ENCODE data around the gene TIE1.

The TIE1 gene

DNA sequence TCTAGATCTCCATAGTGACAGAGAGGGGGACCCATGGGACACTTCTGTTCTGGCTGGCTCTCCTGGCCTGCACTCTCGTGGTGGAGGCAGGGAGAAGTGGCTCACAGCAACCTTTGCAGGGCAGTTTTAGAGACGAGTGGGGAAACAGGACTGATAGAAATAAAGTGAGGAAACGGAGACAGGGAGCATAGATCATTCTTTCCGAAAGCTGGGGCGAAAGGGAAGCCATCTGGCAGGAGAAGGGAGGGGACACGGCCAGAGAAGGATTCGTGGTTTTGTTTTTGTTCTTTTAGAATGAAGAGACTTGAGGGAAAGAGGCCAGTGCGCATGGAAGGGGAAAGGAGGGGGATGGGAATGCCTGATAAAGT, 3.5 kb downstream of the TIE1 start:
- no peak for DNase-seq (ENCODE audit: low read depth in 1 of 2, low spot score in 1 of 2)
- in situ Hi-C loops (cut with HindIII; ENCODE audit: low pct_unique_long_range_greater_than_20kb, low sequenced_read_pairs) = no loop called here
- TF ChIP-seq JUND (IDR thresholded peaks at IDR 0.05; ENCODE audit: low read depth) = no peak

DNA sequence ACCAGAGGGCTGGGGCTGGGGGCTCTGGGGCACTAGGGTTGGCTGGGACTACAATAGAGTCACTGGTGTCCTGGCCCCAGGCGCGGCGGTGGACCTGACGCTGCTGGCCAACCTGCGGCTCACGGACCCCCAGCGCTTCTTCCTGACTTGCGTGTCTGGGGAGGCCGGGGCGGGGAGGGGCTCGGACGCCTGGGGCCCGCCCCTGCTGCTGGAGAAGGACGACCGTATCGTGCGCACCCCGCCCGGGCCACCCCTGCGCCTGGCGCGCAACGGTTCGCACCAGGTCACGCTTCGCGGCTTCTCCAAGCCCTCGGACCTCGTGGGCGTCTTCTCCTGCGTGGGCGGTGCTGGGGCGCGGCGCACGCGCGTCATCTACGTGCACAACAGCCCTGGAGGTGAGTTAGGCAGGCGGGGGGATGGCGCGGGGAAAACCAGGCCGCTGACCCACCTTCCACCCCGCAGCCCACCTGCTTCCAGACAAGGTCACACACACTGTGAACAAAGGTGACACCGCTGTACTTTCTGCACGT, 4.1 kb downstream of the TIE1 start:
- in situ Hi-C loops (cut with HindIII; ENCODE audit: low pct_unique_long_range_greater_than_20kb, low sequenced_read_pairs) = no loop called here
- no peak for DNase-seq (ENCODE audit: low read depth in 1 of 2, low spot score in 1 of 2)
- TF ChIP-seq JUND (IDR thresholded peaks at IDR 0.05; ENCODE audit: low read depth) = no peak

DNA sequence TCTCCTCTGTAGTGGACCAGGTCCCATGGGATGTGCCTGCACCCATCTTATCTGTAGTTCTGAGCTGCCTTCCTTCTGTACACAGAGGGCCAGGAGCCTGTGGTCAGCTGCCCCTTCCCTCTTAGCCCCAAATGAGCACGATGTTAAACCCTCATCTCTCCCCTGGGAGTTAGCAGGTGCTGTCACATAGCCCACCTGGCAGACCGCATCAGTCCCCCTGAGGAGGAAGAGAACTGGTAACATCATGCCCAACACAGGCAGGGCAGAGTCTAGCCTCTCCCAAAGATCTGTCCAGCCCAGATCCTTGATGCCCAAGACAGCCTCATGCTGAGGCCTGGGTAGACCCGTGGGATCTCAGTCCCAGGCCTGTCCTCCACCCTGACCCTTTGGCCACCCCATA, 4.7 kb downstream of the TIE1 start:
- no peak for TF ChIP-seq JUND (IDR thresholded peaks at IDR 0.05; ENCODE audit: low read depth)
- DNase-seq (ENCODE audit: low read depth in 1 of 2, low spot score in 1 of 2) = no peak
- in situ Hi-C loops (cut with HindIII; ENCODE audit: low pct_unique_long_range_greater_than_20kb, low sequenced_read_pairs) = no loop called here

DNA sequence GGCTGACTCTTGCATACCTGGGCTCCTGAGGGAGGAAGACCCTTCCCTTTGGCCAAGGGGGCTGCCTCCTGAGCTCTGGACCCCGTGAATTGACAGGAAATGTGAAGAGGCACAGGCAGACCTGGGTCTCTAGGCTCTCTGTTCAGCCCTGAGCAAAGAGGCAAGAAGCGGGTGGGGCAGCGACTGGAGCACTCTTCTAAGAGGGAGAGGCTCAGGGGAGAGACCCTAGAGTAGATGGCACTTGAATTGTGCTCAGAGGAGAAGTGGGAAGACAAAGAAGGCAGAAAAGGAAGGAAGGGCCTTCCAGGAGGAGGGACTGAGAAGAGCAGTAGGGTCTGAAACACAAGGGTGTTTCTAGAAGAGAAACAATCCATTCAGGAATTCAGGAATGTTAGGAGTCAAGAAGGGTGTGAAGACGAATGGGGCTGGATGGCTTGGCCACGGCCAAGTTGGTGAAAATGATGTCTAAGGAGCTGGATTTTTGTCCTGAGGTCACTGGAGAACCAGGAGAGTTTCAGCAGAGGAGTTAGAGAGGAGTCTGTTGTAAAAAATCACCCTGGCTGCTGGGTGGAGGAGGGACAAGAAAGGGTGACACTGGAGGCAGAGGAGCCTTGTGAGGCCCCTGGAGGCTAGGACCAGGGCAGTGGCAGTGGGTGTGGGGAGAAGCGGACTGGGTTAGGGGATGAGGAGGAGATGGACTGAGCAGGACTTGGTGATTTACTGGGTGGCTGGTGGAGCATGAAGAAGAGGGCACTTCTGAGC, 5.3 kb downstream of the TIE1 start:
- TF ChIP-seq JUND (IDR thresholded peaks at IDR 0.05; ENCODE audit: low read depth) = no peak
- in situ Hi-C loops (cut with HindIII; ENCODE audit: low pct_unique_long_range_greater_than_20kb, low sequenced_read_pairs) = no loop called here
- no peak for DNase-seq (ENCODE audit: low read depth in 1 of 2, low spot score in 1 of 2)

DNA sequence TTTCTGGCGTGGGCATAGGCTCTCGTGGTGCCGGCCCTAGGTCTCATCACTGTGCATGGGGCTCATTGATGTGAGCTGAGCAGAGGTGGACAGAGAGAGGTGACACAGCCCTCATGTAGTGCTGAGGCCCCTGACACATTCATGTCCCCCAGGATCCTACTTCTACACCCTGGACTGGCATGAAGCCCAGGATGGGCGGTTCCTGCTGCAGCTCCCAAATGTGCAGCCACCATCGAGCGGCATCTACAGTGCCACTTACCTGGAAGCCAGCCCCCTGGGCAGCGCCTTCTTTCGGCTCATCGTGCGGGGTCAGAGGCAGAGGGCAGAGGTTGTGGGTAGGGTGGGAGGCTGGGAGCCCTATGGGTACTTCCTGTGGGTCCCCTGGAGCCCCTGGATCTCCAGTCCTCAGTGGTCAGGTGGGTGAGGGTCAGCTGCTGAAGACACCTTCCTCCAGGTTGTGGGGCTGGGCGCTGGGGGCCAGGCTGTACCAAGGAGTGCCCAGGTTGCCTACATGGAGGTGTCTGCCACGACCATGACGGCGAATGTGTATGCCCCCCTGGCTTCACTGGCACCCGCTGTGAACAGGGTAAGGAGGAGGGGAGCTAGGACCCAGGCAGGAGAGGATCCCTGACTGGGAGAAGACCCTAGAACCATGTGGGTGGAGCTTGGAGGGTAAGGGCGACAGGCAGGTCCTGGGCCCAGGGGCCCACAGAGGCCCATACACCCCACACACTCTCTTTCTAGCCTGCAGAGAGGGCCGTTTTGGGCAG, 6.1 kb downstream of the TIE1 start:
- in situ Hi-C loops (cut with HindIII; ENCODE audit: low pct_unique_long_range_greater_than_20kb, low sequenced_read_pairs) = no loop called here
- DNase-seq (ENCODE audit: low read depth in 1 of 2, low spot score in 1 of 2) = no peak
- TF ChIP-seq JUND (IDR thresholded peaks at IDR 0.05; ENCODE audit: low read depth) = no peak

DNA sequence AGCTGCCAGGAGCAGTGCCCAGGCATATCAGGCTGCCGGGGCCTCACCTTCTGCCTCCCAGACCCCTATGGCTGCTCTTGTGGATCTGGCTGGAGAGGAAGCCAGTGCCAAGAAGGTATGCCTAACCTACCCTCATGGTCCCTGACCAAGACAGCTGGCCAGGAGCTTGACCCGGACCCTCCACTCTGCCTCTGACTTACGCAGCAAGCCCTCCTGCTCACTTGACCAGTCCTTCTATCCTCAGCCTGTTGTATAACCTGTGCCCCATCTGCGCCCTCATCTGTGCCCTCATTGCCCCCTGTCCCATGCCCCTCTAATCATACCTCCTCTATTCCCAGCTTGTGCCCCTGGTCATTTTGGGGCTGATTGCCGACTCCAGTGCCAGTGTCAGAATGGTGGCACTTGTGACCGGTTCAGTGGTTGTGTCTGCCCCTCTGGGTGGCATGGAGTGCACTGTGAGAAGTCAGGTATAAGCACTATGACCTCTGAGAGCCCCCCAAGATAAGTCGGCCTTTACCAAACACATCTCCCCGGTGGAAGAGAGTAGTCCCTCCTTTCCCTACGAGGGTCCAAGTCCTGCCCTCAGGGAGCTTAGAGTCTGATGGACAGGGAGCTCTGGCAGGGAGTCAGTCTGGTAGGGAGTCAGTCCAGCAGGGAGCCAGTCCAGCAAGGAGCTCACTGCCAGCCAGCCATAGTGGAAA, 6.8 kb downstream of the TIE1 start:
- no peak for DNase-seq (ENCODE audit: low read depth in 1 of 2, low spot score in 1 of 2)
- in situ Hi-C loops (cut with HindIII; ENCODE audit: low pct_unique_long_range_greater_than_20kb, low sequenced_read_pairs) = no loop called here
- TF ChIP-seq JUND (IDR thresholded peaks at IDR 0.05; ENCODE audit: low read depth) = no peak

DNA sequence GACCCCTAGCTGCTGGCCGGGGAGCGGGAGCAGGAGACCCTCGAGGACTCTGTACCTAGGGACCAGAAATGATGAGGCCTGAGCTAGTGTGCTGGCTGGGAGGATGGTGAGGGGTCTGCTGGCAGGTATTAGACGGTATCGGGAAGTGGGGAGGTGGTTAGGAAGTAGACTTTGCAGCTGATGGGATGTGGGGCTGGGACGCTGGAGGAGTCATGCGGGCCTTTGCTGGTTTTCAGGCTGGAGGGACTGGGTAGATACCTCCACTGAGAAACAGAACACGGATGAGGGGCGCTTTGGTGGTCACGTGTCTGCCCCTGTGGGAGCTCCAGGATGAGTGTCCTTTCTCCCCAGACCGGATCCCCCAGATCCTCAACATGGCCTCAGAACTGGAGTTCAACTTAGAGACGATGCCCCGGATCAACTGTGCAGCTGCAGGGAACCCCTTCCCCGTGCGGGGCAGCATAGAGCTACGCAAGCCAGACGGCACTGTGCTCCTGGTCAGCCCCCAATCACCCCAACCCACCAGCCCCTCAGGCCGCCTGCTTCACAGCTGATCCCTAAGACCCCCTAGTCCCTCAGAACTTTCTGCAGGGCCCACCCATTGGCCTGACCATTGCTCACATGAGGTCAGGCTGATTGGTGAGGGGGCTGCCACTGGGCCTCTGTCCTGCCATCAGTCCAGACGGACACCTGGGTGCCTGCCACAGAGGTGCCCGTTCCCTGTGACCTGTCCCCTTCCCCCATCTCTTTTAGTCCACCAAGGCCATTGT, 8.0 kb downstream of the TIE1 start:
- DNase-seq (ENCODE audit: low read depth in 1 of 2, low spot score in 1 of 2) = no peak
- in situ Hi-C loops (cut with HindIII; ENCODE audit: low pct_unique_long_range_greater_than_20kb, low sequenced_read_pairs) = no loop called here
- no peak for TF ChIP-seq JUND (IDR thresholded peaks at IDR 0.05; ENCODE audit: low read depth)

DNA sequence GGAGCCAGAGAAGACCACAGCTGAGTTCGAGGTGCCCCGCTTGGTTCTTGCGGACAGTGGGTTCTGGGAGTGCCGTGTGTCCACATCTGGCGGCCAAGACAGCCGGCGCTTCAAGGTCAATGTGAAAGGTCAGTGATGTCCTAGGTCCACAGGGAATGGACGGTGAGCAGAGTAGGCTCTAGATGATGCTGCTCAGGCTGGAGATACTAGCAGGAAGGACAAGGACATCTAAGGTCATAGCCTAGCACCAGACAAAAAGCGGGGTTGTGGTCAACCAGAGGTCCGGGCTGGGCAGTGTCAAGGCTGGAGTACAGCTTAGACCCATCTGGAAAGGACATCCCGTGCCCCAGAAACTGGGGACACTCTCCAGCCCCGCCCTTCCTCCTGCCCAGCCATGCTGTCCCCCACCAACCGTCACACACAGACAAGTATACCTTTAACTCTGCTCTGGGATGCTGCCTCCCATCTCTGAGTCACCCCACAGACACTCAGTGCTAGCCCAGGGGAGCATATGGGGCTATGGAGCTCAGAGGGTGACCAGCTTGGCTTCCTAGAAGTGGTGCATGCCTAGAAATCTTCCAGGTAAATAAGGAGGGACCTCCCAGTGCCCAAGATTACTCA, 8.7 kb downstream of the TIE1 start:
- in situ Hi-C loops (cut with HindIII; ENCODE audit: low pct_unique_long_range_greater_than_20kb, low sequenced_read_pairs) = no loop called here

DNA sequence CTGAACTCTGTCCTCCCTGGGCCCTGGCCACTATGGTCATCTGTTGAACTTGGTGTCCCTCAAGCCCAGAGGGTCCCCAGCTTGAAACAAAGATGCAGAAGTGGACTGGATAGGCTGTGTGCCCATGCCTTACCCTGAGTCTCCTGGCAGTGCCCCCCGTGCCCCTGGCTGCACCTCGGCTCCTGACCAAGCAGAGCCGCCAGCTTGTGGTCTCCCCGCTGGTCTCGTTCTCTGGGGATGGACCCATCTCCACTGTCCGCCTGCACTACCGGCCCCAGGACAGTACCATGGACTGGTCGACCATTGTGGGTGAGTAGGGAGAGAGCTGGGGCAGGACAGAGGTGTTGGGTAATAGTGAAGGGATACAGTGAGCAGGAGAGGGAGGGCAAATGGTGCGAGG, 10.7 kb downstream of the TIE1 start:
- in situ Hi-C loops (cut with HindIII; ENCODE audit: low pct_unique_long_range_greater_than_20kb, low sequenced_read_pairs) = no loop called here
- DNase-seq (ENCODE audit: low read depth in 1 of 2, low spot score in 1 of 2) = no peak
- no peak for TF ChIP-seq JUND (IDR thresholded peaks at IDR 0.05; ENCODE audit: low read depth)

More for the DNA sequence above, 8.7 kb downstream of the TIE1 start:
- no peak for TF ChIP-seq JUND (IDR thresholded peaks at IDR 0.05; ENCODE audit: low read depth)
- DNase-seq (ENCODE audit: low read depth in 1 of 2, low spot score in 1 of 2) = no peak

DNA sequence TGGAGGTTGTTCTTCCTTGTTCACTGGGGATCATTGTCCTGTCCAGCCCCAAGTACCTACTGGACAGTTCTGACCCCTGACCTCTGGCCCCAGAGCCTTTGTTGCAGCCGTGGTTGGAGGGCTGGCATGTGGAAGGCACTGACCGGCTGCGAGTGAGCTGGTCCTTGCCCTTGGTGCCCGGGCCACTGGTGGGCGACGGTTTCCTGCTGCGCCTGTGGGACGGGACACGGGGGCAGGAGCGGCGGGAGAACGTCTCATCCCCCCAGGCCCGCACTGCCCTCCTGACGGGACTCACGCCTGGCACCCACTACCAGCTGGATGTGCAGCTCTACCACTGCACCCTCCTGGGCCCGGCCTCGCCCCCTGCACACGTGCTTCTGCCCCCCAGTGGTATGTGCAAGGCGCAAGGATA, 11.4 kb downstream of the TIE1 start:
- in situ Hi-C loops (cut with HindIII; ENCODE audit: low pct_unique_long_range_greater_than_20kb, low sequenced_read_pairs) = no loop called here
- no peak for TF ChIP-seq JUND (IDR thresholded peaks at IDR 0.05; ENCODE audit: low read depth)
- DNase-seq (ENCODE audit: low read depth in 1 of 2, low spot score in 1 of 2) = no peak

DNA sequence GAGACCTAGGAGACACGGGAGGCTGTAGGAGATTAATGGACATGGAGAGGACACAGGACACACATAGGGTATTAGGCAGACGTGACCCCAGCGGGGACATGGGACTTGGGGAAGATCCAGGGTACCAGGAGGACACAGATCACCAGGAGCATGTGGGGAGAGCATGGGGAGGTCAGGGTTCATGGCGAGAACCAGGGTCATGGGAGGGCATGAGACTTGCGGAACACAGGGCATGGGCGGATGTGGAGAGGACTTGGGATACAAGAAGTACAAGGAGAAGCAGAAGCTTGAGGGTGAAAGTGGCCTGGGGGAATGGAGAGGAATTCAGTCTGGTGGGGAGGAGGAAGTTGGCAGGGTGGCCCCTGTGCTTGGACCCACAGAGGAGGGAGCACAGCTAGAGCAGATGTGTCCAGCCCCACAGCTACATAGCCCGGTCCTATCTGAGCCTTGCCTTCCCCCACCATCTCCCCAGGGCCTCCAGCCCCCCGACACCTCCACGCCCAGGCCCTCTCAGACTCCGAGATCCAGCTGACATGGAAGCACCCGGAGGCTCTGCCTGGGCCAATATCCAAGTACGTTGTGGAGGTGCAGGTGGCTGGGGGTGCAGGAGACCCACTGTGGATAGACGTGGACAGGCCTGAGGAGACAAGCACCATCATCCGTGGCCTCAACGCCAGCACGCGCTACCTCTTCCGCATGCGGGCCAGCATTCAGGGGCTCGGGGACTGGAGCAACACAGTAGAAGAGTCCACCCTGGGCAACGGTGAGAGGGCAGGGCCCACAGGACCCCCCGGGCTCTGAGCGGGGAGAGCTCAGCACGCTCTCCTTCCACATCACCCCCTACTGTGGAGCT, 12.1 kb downstream of the TIE1 start:
- DNase-seq (ENCODE audit: low read depth in 1 of 2, low spot score in 1 of 2) = no peak
- in situ Hi-C loops (cut with HindIII; ENCODE audit: low pct_unique_long_range_greater_than_20kb, low sequenced_read_pairs) = no loop called here
- TF ChIP-seq JUND (IDR thresholded peaks at IDR 0.05; ENCODE audit: low read depth) = no peak
